Fibroblast of lung (primary cell): ENCODE results near the gene NRCAM. TPM values are rescaled to one million over a fixed set of nuclear protein-coding genes. Genes with fewer than 3 reads are reported as not detected.

Experiments used
- DNase-seq, 2 donors: peaks; one replicate each; pipeline versions ENCODE4 v3.0.0 to v3.0.0-alpha.2; 2010; ENCODE audit warnings: low read depth in 2 of 2
- H2AFZ ChIP-seq: 2 replicates; pipeline ENCODE4 v1.5.1; 2012; ENCODE audit warnings: low read length, control low read depth, inconsistent platforms
- H3K27ac ChIP-seq: 2 replicates; pipeline ENCODE4 v1.5.1; 2011; ENCODE audit warnings: low read length, control low read depth; ENCODE audit not compliant: insufficient read depth
- H3K27me3 ChIP-seq: 2 replicates; pipeline ENCODE4 v1.5.1; 2011; ENCODE audit warnings: mild to moderate bottlenecking, low read length; ENCODE audit not compliant: control insufficient read depth, insufficient read depth
- H3K36me3 ChIP-seq: 2 replicates; pipeline ENCODE4 v1.5.1; 2011; ENCODE audit warnings: low read length; ENCODE audit not compliant: control insufficient read depth, insufficient read depth
- H3K4me1 ChIP-seq: 2 replicates; pipeline ENCODE4 v1.5.1; 2011; ENCODE audit warnings: low read length; ENCODE audit not compliant: control insufficient read depth, insufficient read depth; ENCODE audit errors: extremely low read depth
- H3K4me2 ChIP-seq: 2 replicates; pipeline ENCODE4 v1.5.1; 2011; ENCODE audit warnings: low read length, control low read depth; ENCODE audit not compliant: insufficient read depth; ENCODE audit errors: extremely low read depth
- H3K4me3 ChIP-seq, 4 experiments: fragments of 200-600 bp in 1 of 4; sonication (generic) in 1 of 4; replicated peaks in 1 of 4; 2 replicates each; pipeline ENCODE4 v1.5.1; 2011 to 2016; ENCODE audit warnings: low read length in 4 of 4, low read depth in 3 of 4, mild to moderate bottlenecking in 3 of 4, control low read depth in 2 of 4, inconsistent platforms in 1 of 4, mixed read lengths in 1 of 4; ENCODE audit not compliant: insufficient read depth in 1 of 4; ENCODE audit errors: control extremely low read depth in 1 of 4
- H3K79me2 ChIP-seq: 2 replicates; pipeline ENCODE4 v1.5.1; 2012; ENCODE audit warnings: mild to moderate bottlenecking, low read length, inconsistent platforms; ENCODE audit not compliant: control insufficient read depth, insufficient read depth
- H3K9ac ChIP-seq: 2 replicates; pipeline ENCODE4 v1.5.1; 2011; ENCODE audit warnings: mild to moderate bottlenecking, low read length, control low read depth; ENCODE audit not compliant: insufficient read depth
- H3K9me3 ChIP-seq: 2 replicates; pipeline ENCODE4 v1.5.1; 2012; ENCODE audit warnings: low read depth, low read length; ENCODE audit not compliant: control insufficient read depth, insufficient read depth
- H4K20me1 ChIP-seq: 2 replicates; pipeline ENCODE4 v1.5.1; 2011; ENCODE audit warnings: low read length; ENCODE audit not compliant: control insufficient read depth, insufficient read depth; ENCODE audit errors: extremely low read depth
- CTCF ChIP-seq, 2 donors: IDR thresholded peaks in 1 of 2; conservative IDR thresholded peaks in 1 of 2; 1 replicate in 1 of 2; 2 replicates in 1 of 2; pipeline ENCODE4 v1.5.1; 2011 to 2012; ENCODE audit warnings: low read length in 2 of 2, control low read depth in 1 of 2, inconsistent platforms in 1 of 2, low read depth in 1 of 2, mild to moderate bottlenecking in 1 of 2
- EZH2 ChIP-seq: IDR thresholded peaks from 2 replicates; pipeline ENCODE4 v1.5.1; 2012; ENCODE audit warnings: low read length, control low read depth, mild to moderate bottlenecking; ENCODE audit errors: missing control alignments
- polyA plus RNA-seq, 2 donors: library from polyadenylated mRNA; depleted of rRNA in 1 of 2; stranded (reverse) in 1 of 2; unstranded in 1 of 2; fragments of >200 nt; gene quantifications; 2 replicates each; pipeline ENCODE4 v1.2.1, GENCODE V29; 2011 to 2012; ENCODE audit warnings: missing spikeins in 1 of 2
- total RNA-seq: library from RNA; depleted of rRNA; stranded (reverse); fragments of >200 nt; gene quantifications from 2 replicates; pipeline ENCODE4 v1.2.1, GENCODE V29; 2014

Gene NRCAM
- total and polyA plus RNA-seq, 2 donors (not counting 1 experiment from before 2014, with no cell fraction given): 2.1 to 2.2 TPM

- H3K79me2 ChIP-seq: no peaks in the 10 kb centered on the region
Observed at GRCh38 chr7:108142675-108143259, 313.5 kb downstream of the NRCAM start.

GRCh38 chr7:108142180-108142579, 314.1 kb downstream of the NRCAM start:
- no peak overlapping the region for H3K4me3 ChIP-seq
- no peak overlapping the region for H3K4me2 ChIP-seq
- no peak overlapping the region for H3K9ac ChIP-seq
- no peaks in the 10 kb centered on the region for H3K9me3 ChIP-seq
- H3K79me2 ChIP-seq: no peaks in the 10 kb centered on the region
- H4K20me1 ChIP-seq: no peaks in the 10 kb centered on the region
- TF ChIP-seq EZH2: no peak
- no peak for TF ChIP-seq CTCF (conservative IDR thresholded peaks at IDR 0.05 in 1 of 2, IDR thresholded peaks at IDR 0.05 in 1 of 2; ENCODE audit: low read depth in 1 of 2, low read length in 2 of 2)
- no peak for DNase-seq
- H3K4me1 ChIP-seq: peaks cover 4% of the 10 kb centered on the region
- no peak overlapping the region for H3K27ac ChIP-seq
- H3K27me3 ChIP-seq: no peaks in the 10 kb centered on the region
- H2AFZ ChIP-seq: no peak overlapping the region
- no peaks in the 10 kb centered on the region for H3K36me3 ChIP-seq

More at GRCh38 chr7:108142675-108143259, 313.5 kb downstream of the NRCAM start:
- Histone ChIP-seq H3K27ac (no peak overlapping the region), H3K36me3 (no peaks in the 10 kb centered on the region), H3K9me3 (no peaks in the 10 kb centered on the region), H3K27me3 (no peaks in the 10 kb centered on the region), H3K4me2 (no peak overlapping the region), H4K20me1 (no peaks in the 10 kb centered on the region), H3K4me3 (no peak overlapping the region), H2AFZ (no peak overlapping the region), H3K4me1 (peaks cover 4% of the 10 kb centered on the region), H3K9ac (no peak overlapping the region)
- TF ChIP-seq EZH2 (no peak), CTCF (conservative IDR thresholded peaks at IDR 0.05 in 1 of 2, IDR thresholded peaks at IDR 0.05 in 1 of 2; ENCODE audit: low read depth in 1 of 2, low read length in 2 of 2) (no peak)
- no peak for DNase-seq

- no peak for DNase-seq
- no peak overlapping the region for H3K27ac ChIP-seq
Observed at GRCh38 chr7:108140671-108141070, 315.6 kb downstream of the NRCAM start.

More at GRCh38 chr7:108140671-108141070, 315.6 kb downstream of the NRCAM start:
- H3K4me1 ChIP-seq: no peaks in the 10 kb centered on the region
- H3K27me3 ChIP-seq: no peaks in the 10 kb centered on the region
- no peaks in the 10 kb centered on the region for H3K79me2 ChIP-seq
- TF ChIP-seq EZH2: no peak
- no peaks in the 10 kb centered on the region for H4K20me1 ChIP-seq
- no peak overlapping the region for H3K4me3 ChIP-seq
- H2AFZ ChIP-seq: no peak overlapping the region
- H3K4me2 ChIP-seq: no peak overlapping the region
- H3K36me3 ChIP-seq: no peaks in the 10 kb centered on the region
- no peak overlapping the region for H3K9ac ChIP-seq
- H3K9me3 ChIP-seq: no peaks in the 10 kb centered on the region
